HEK293 (cell line): ENCODE measurements around the gene DLG2.

Experiments used
- CTCF ChIA-PET: fragments of 350-600 bp; formaldehyde crosslinking; extraction: SDS; loops from one replicate; lab custom pipeline; 2021; ENCODE audit warnings: antibody characterized with exemption; lab: Yijun Ruan, JAX
- POLR2A ChIA-PET: fragments of 300-600 bp; formaldehyde crosslinking; extraction: SDS; loops from one replicate; lab custom pipeline; 2020; ENCODE audit warnings: antibody characterized with exemption, inconsistent platforms; lab: Yijun Ruan, JAX
- H3K27ac ChIP-seq: fragments of 200-500 bp; sonication (Bioruptor generic); 2 replicates; pipeline ENCODE4 v1.5.1; 2014; ENCODE audit warnings: low read depth, low read length, control low read depth, inconsistent platforms; ENCODE audit errors: extremely low read depth
- H3K36me3 ChIP-seq, 2 experiments: fragments of 200-500 bp in 1 of 2; sonication (Bioruptor generic) in 1 of 2; 1 replicate in 1 of 2; 2 replicates in 1 of 2; pipeline ENCODE4 v1.5.1; 2014 to 2017; ENCODE audit warnings: inconsistent platforms in 2 of 2, low read length in 2 of 2; ENCODE audit not compliant: control insufficient read depth in 2 of 2, insufficient read depth in 1 of 2
- H3K4me1 ChIP-seq: fragments of 200-500 bp; sonication (Bioruptor generic); 2 replicates; pipeline ENCODE4 v1.5.1; 2014; ENCODE audit warnings: mild to moderate bottlenecking, low read length, inconsistent platforms; ENCODE audit not compliant: control insufficient read depth, insufficient read depth
- H3K4me3 ChIP-seq: 2 replicates; pipeline ENCODE4 v1.5.1; 2011; ENCODE audit warnings: low read depth, mild to moderate bottlenecking, control low read depth, low read length, moderate library complexity
- H3K9me3 ChIP-seq: fragments of 200-500 bp; sonication (Bioruptor generic); 2 replicates; pipeline ENCODE4 v1.5.1; 2014; ENCODE audit warnings: low read depth, low read length, inconsistent platforms; ENCODE audit not compliant: control insufficient read depth, insufficient read depth
- HIC1 ChIP-seq: fragments of 450-650 bp; formaldehyde crosslinking; IDR thresholded peaks from 2 replicates; pipeline ENCODE4 v1.5.1; 2016; ENCODE audit warnings: missing biosample characterization, missing genetic modification characterization
- PRDM2 ChIP-seq: fragments of 450-650 bp; formaldehyde crosslinking; IDR thresholded peaks from 2 replicates; pipeline ENCODE4 v1.5.1; 2016; ENCODE audit warnings: missing biosample characterization, missing genetic modification characterization, borderline replicate concordance
- RBAK ChIP-seq: fragments of 450-650 bp; formaldehyde crosslinking; IDR thresholded peaks from 2 replicates; pipeline ENCODE4 v1.5.1; 2016; ENCODE audit warnings: missing biosample characterization, missing genetic modification characterization
- ZFHX2 ChIP-seq: fragments of 450-650 bp; formaldehyde crosslinking; conservative IDR thresholded peaks from 2 replicates; pipeline ENCODE4 v1.5.1; 2016; ENCODE audit warnings: missing biosample characterization, missing genetic modification characterization
- ZIC2 ChIP-seq: fragments of 450-650 bp; formaldehyde crosslinking; IDR thresholded peaks from 2 replicates; pipeline ENCODE4 v1.5.1; 2016; ENCODE audit warnings: missing biosample characterization, missing genetic modification characterization
- ZNF184 ChIP-seq: fragments of 450-650 bp; IDR thresholded peaks from 2 replicates; pipeline ENCODE4 v1.5.1; 2018; ENCODE audit warnings: missing biosample characterization, mild to moderate bottlenecking, missing genetic modification characterization
- ZNF221 ChIP-seq: fragments of 450-650 bp; formaldehyde crosslinking; IDR thresholded peaks from 2 replicates; pipeline ENCODE4 v1.5.1; 2017; ENCODE audit warnings: missing biosample characterization, missing genetic modification characterization, borderline replicate concordance
- ZNF266 ChIP-seq: fragments of 450-650 bp; formaldehyde crosslinking; IDR thresholded peaks from 2 replicates; pipeline ENCODE4 v1.5.1; 2016; ENCODE audit warnings: missing biosample characterization, missing genetic modification characterization, low read depth
- ZNF280C ChIP-seq: fragments of 450-650 bp; formaldehyde crosslinking; IDR thresholded peaks from 2 replicates; pipeline ENCODE4 v1.5.1; 2016; ENCODE audit warnings: missing biosample characterization, missing genetic modification characterization
- ZNF341 ChIP-seq: fragments of 450-650 bp; formaldehyde crosslinking; IDR thresholded peaks from 2 replicates; pipeline ENCODE4; 2016; ENCODE audit warnings: low read depth, missing biosample characterization, missing genetic modification characterization
- ZNF350 ChIP-seq: fragments of 450-650 bp; formaldehyde crosslinking; IDR thresholded peaks from 2 replicates; pipeline ENCODE4 v1.5.0; 2017; ENCODE audit warnings: missing biosample characterization, mild to moderate bottlenecking, missing genetic modification characterization
- ZNF416 ChIP-seq: fragments of 450-650 bp; formaldehyde crosslinking; IDR thresholded peaks from 2 replicates; pipeline ENCODE4 v1.5.1; 2016; ENCODE audit warnings: missing biosample characterization, missing genetic modification characterization
- ZNF529 ChIP-seq: fragments of 450-650 bp; formaldehyde crosslinking; IDR thresholded peaks from 2 replicates; pipeline ENCODE4 v1.5.1; 2017; ENCODE audit warnings: missing genetic modification characterization, missing biosample characterization; ENCODE audit not compliant: insufficient replicate concordance
- ZNF548 ChIP-seq: fragments of 450-650 bp; formaldehyde crosslinking; IDR thresholded peaks from 2 replicates; pipeline ENCODE4 v1.5.1; 2016; ENCODE audit warnings: missing biosample characterization, missing genetic modification characterization
- ZNF585B ChIP-seq: fragments of 450-650 bp; formaldehyde crosslinking; IDR thresholded peaks from 2 replicates; pipeline ENCODE4 v1.5.1; 2016; ENCODE audit warnings: missing biosample characterization, missing genetic modification characterization
- ZNF621 ChIP-seq: fragments of 450-650 bp; formaldehyde crosslinking; IDR thresholded peaks from 2 replicates; pipeline ENCODE4 v1.5.1; 2017; ENCODE audit warnings: missing biosample characterization, missing genetic modification characterization
- ZNF843 ChIP-seq: fragments of 450-650 bp; formaldehyde crosslinking; IDR thresholded peaks from 2 replicates; pipeline ENCODE4 v1.5.1; 2016; ENCODE audit warnings: missing biosample characterization, missing genetic modification characterization
- TF ChIP-seq, protein P1 (sequence below): fragments of 450-650 bp; formaldehyde crosslinking; IDR thresholded peaks from 2 replicates; pipeline ENCODE4 v1.5.1; 2016; ENCODE audit warnings: missing biosample characterization, missing genetic modification characterization, borderline replicate concordance

DLG2 gene

GRCh38 chr11:84958295-84958694, 668.8 kb downstream of the DLG2 start:
- TF ChIP-seq ZNF416 (tag by site-specific recombination) (no peak), ZFHX2 (tag by site-specific recombination) (no peak), PRDM2 (tag by site-specific recombination) (no peak), ZNF184 (no peak), ZNF350 (tag by site-specific recombination) (no peak), ZNF280C (tag by site-specific recombination) (no peak), RBAK (tag by site-specific recombination) (no peak), ZNF221 (tag by site-specific recombination) (no peak), ZNF621 (no peak), HIC1 (no peak), ZNF341 (tag by site-specific recombination) (no peak), ZNF266 (tag by site-specific recombination) (no peak), ZNF843 (tag by site-specific recombination) (no peak), ZNF548 (tag by site-specific recombination) (no peak), ZNF529 (tag by site-specific recombination) (no peak), ZNF585B (tag by site-specific recombination) (no peak), ZIC2 (no peak)
- TF ChIP-seq, protein P1, sequence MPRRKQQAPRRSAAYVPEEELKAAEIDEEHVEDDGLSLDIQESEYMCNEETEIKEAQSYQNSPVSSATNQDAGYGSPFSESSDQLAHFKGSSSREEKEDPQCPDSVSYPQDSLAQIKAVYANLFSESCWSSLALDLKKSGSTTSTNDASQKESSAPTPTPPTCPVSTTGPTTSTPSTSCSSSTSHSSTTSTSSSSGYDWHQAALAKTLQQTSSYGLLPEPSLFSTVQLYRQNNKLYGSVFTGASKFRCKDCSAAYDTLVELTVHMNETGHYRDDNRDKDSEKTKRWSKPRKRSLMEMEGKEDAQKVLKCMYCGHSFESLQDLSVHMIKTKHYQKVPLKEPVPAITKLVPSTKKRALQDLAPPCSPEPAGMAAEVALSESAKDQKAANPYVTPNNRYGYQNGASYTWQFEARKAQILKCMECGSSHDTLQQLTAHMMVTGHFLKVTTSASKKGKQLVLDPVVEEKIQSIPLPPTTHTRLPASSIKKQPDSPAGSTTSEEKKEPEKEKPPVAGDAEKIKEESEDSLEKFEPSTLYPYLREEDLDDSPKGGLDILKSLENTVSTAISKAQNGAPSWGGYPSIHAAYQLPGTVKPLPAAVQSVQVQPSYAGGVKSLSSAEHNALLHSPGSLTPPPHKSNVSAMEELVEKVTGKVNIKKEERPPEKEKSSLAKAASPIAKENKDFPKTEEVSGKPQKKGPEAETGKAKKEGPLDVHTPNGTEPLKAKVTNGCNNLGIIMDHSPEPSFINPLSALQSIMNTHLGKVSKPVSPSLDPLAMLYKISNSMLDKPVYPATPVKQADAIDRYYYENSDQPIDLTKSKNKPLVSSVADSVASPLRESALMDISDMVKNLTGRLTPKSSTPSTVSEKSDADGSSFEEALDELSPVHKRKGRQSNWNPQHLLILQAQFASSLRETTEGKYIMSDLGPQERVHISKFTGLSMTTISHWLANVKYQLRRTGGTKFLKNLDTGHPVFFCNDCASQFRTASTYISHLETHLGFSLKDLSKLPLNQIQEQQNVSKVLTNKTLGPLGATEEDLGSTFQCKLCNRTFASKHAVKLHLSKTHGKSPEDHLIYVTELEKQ = no peak
- H3K4me1 ChIP-seq = no peaks in the 10 kb centered on the region
- H3K27ac ChIP-seq = no peak overlapping the region
- no peaks in the 10 kb centered on the region for H3K36me3 ChIP-seq
- H3K4me3 ChIP-seq = no peak overlapping the region
- CTCF ChIA-PET = no interaction called here
- H3K9me3 ChIP-seq = no peaks in the 10 kb centered on the region
- POLR2A ChIA-PET = no interaction called here
